ENCODE results near the gene KIF14.
A peak's percentile ranks its signal among the peaks of the same experiment; 100 is the strongest.
"Not testable (repeated sequence)": the region's sequence is repeated elsewhere in the genome, so short reads cannot be mapped to it uniquely, and the experiment has no call there.

KIF14 gene

DNA sequence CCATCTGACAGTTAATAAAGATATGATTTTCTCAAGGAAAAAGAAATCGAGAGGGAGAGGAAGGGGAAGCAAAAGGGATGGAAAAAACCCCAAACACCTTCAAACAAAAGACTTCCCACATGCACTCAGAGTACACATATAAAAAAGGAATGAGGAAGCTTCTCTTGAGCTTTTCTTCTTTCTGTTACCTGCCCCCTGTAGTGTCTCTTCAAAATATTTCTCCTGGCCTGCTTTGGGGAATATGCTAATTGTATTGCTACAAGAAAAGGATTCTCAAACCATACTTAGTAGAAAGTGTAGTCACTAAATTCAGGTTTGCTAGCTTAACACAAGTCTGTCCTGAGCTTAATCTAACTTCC is 58.7 kb downstream of the KIF14 start:
- ChIA-PET CTCF (interaction anchor here (0.8 to 4.5 kb wide), 9 partner anchors 11 to 557 kb away, joined by 3 to 24 read pairs (median 8); no protein-coding TSS in a partner anchor), POLR2A (no interaction called here)
- TF ChIP-seq, protein P1, sequence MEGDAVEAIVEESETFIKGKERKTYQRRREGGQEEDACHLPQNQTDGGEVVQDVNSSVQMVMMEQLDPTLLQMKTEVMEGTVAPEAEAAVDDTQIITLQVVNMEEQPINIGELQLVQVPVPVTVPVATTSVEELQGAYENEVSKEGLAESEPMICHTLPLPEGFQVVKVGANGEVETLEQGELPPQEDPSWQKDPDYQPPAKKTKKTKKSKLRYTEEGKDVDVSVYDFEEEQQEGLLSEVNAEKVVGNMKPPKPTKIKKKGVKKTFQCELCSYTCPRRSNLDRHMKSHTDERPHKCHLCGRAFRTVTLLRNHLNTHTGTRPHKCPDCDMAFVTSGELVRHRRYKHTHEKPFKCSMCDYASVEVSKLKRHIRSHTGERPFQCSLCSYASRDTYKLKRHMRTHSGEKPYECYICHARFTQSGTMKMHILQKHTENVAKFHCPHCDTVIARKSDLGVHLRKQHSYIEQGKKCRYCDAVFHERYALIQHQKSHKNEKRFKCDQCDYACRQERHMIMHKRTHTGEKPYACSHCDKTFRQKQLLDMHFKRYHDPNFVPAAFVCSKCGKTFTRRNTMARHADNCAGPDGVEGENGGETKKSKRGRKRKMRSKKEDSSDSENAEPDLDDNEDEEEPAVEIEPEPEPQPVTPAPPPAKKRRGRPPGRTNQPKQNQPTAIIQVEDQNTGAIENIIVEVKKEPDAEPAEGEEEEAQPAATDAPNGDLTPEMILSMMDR (IDR thresholded peaks at IDR 0.05; ENCODE audit: control extremely low read depth, extremely low read depth, low read depth, missing control alignments): no peak
- peak; percentile 20 for DNase-seq (ENCODE audit: extremely low spot score)

DNA sequence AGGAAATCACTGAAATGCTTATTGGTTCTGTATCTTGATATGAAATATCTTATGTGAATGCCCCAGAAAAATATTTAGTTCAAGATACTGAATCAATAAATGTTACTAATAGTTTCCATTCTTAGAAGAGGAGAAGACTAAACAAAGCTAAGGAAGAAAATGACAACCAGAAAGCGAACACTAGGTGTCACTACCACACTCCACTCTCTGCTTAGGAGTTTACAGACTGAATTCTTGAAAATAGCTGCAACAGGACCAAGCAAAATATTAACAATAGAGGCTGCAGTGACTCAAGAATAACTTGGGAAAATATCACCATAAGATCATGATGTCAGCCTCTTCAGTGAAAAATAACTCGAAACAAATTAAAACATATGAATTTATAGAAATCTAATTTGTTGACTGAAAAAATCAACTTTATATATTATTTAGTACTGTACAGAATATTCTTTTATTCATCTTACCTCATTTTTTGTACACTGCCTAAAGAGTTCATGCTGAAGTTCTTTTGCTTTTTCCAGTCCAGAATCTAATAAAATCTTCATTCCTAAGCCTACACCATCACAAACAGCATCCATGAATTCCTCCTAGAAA is 61.6 kb downstream of the KIF14 start:
- CTCF ChIA-PET: interaction anchor here (0.6 to 5.8 kb wide), 35 partner anchors 8 to 594 kb away, joined by 3 to 47 read pairs (median 4); partner anchors contain the start of gene DDX59
- TF ChIP-seq, protein P1 (IDR thresholded peaks at IDR 0.05; ENCODE audit: control extremely low read depth, extremely low read depth, low read depth, missing control alignments): peak; percentile 58
- DNase-seq (ENCODE audit: extremely low spot score): peak; percentile 46
- POLR2A ChIA-PET: no interaction called here

DNA sequence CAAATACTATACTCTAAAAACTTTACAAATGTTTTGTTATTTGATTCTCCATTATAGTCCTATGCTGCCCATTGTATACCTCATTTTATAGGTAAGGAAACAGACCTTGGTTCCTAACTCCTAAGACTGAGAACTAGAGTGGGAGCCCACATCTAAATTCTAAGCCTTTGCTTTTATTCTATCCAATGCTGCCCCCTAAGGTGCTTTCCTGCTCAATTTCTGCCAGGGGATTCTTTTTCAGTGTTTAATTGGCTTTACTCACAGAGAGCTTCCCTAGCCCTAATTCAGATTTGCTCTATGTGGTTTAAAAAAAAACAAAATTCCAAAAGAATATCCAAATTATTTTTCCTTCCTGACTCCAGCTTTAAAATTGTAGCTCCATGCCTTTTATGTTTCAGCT is 64.5 kb downstream of the KIF14 start:
- no peak for DNase-seq (ENCODE audit: extremely low spot score)
- ChIA-PET CTCF (interaction anchor here (0.8 to 5.8 kb wide), 11 partner anchors 9 to 414 kb away, joined by 3 to 47 read pairs (median 5); no protein-coding TSS in a partner anchor), POLR2A (no interaction called here)
- TF ChIP-seq, protein P1 (IDR thresholded peaks at IDR 0.05; ENCODE audit: control extremely low read depth, extremely low read depth, low read depth, missing control alignments): no peak

DNA sequence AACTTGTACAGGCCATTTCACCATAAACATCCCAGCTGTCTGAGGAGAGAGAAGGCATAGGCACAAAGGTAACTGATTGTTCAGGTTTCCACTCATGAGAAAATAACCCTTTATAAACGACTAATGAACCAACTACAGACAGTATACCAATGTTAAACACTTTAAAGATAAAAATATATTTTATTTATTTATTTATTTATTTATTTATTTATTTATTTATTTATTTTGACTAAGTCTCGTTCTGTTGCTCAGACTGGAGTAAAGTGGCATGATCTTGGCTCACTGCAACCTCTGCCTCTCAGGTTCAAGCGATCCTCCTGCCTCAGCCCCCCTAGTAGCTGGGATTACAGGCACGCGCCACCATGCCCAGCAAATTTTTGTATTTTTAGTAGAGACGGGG is 67.8 kb downstream of the KIF14 start:
- POLR2A ChIA-PET; DNase-seq (ENCODE audit: extremely low spot score): not testable (repeated sequence)
- CTCF ChIA-PET: interaction anchor here (1.5 kb wide), 1 partner anchor 17 kb away, joined by 6 read pairs; no protein-coding TSS in a partner anchor

DNA sequence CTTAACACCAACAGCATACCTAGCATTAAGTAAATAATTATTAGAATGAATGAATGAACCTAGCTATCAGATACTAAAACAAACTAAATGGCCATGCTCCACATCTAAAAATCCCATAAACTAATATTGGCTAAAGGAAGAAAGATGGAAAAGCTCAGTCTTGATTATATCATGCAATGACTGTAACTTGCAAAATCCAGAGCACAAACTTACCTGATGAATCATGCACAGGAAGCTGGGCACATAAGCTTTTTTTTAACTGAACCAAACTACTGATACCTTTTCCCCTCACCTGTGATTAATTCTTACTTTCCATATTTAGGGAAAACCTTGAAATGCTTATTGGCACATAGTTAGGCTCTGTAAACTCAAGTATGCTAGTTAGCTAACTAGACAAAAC is 70.2 kb downstream of the KIF14 start:
- CTCF ChIA-PET: interaction anchor here (1.5 kb wide), 1 partner anchor 9 kb away, joined by 4 read pairs; no protein-coding TSS in a partner anchor
- POLR2A ChIA-PET: no interaction called here
- no peak for DNase-seq (ENCODE audit: extremely low spot score)

DNA sequence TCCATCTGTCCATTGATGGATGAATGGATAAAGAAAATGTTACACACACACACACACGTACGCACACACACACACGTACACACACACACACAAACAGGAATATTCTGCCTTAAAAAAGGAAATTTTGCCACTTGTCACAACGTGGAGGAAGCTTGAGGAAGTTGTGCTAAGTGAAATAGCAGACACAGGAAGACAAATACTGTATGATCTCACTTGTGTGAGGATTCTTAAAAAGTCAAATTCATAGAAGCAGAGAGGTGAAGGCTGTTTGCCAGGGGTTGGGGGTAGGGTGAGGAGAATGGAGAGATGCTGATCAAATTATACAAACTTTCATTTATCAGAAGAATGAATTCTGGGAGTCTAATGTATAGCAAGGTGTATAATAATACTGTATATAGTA is 73.2 kb downstream of the KIF14 start:
- no peak for DNase-seq (ENCODE audit: extremely low spot score)
- CTCF ChIA-PET: interaction anchor here (1.1 to 6.0 kb wide), 3 partner anchors 9 to 37 kb away, joined by 3 to 47 read pairs (median 5); no protein-coding TSS in a partner anchor
- POLR2A ChIA-PET: no interaction called here
- TF ChIP-seq, protein P1 (IDR thresholded peaks at IDR 0.05; ENCODE audit: control extremely low read depth, extremely low read depth, low read depth, missing control alignments): no peak

More for the DNA sequence above, 70.2 kb downstream of the KIF14 start:
- TF ChIP-seq, protein P1 (IDR thresholded peaks at IDR 0.05; ENCODE audit: control extremely low read depth, extremely low read depth, low read depth, missing control alignments): no peak

DNA sequence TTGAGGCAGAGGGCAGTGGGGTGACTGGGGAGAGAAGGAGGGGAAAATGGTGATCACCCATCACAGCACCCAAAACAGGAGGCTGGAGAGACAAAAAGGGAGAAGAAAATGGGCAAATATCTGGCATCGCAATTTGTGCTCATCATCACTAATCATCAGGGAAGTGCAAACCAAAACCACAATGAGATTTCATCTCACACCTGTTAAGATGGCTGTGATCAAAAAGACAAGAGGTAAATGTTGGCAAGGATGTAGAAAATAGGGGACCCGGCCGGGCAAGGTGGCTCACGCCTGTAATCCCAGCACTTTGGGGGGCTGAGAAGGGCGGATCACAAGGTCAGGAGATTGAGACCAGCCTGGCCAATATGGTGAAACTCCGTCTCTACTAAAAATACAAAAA is 74.0 kb downstream of the KIF14 start:
- POLR2A ChIA-PET: no interaction called here

More for the DNA sequence above, 74.0 kb downstream of the KIF14 start:
- DNase-seq (ENCODE audit: extremely low spot score): no peak
- TF ChIP-seq, protein P1 (IDR thresholded peaks at IDR 0.05; ENCODE audit: control extremely low read depth, extremely low read depth, low read depth, missing control alignments): no peak
- CTCF ChIA-PET: interaction anchor here (1.7 to 6.0 kb wide), 2 partner anchors 10 to 36 kb away, joined by 5 to 47 read pairs; no protein-coding TSS in a partner anchor
